Neuronal stem cell (in vitro differentiated cells): ENCODE measurements around the gene IL6ST.

Experiments used
- DNase-seq: peaks from one replicate; pipeline ENCODE4 v3.0.0-alpha.2; 2013; ENCODE audit warnings: low spot score
- H2AFZ ChIP-seq: one replicate; pipeline ENCODE4 v1.6.1; 2013; ENCODE audit warnings: mild to moderate bottlenecking, low read length, inconsistent platforms
- H2AK5ac ChIP-seq: 2 replicates; pipeline ENCODE4 v1.6.1; 2013; ENCODE audit warnings: low read depth, mild to moderate bottlenecking, inconsistent platforms, low read length, moderate library complexity, mixed read lengths
- H2BK120ac ChIP-seq: 2 replicates; pipeline ENCODE4 v1.6.1; 2013; ENCODE audit warnings: low read depth, mild to moderate bottlenecking, inconsistent platforms, low read length, moderate library complexity, mixed read lengths
- H2BK12ac ChIP-seq: one replicate; pipeline ENCODE4 v1.6.1; 2013; ENCODE audit warnings: low read length, inconsistent platforms
- H2BK15ac ChIP-seq: 2 replicates; pipeline ENCODE4 v1.6.1; 2013; ENCODE audit warnings: mild to moderate bottlenecking, low read length, inconsistent platforms, mixed read lengths
- H2BK5ac ChIP-seq: one replicate; pipeline ENCODE4 v1.6.1; 2013; ENCODE audit warnings: inconsistent platforms, mild to moderate bottlenecking, low read length, moderate library complexity
- H3K14ac ChIP-seq: one replicate; pipeline ENCODE4 v1.6.1; 2013; ENCODE audit warnings: low read length, inconsistent platforms
- H3K18ac ChIP-seq: 2 replicates; pipeline ENCODE4 v1.6.1; 2013; ENCODE audit warnings: low read length, inconsistent platforms
- H3K23ac ChIP-seq: 2 replicates; pipeline ENCODE4 v1.6.1; 2013; ENCODE audit warnings: low read depth, mild to moderate bottlenecking, mixed read lengths, low read length, inconsistent platforms; ENCODE audit not compliant: poor library complexity
- H3K27ac ChIP-seq: replicated peaks from 3 replicates; pipeline ENCODE4 v1.5.1; 2013; ENCODE audit warnings: low read length, inconsistent platforms
- H3K27me3 ChIP-seq, 3 experiments: 2 replicates each; pipeline ENCODE4 v1.6.1; 2013; ENCODE audit warnings: low read length in 3 of 3, mild to moderate bottlenecking in 2 of 3, inconsistent platforms in 1 of 3, low read depth in 1 of 3, mixed read lengths in 1 of 3, moderate library complexity in 1 of 3; ENCODE audit not compliant: control insufficient read depth in 3 of 3, insufficient read depth in 3 of 3
- H3K36me3 ChIP-seq, 2 donors: replicated peaks in 1 of 2; 2 replicates each; pipeline ENCODE4 v1.6.1; 2013; ENCODE audit warnings: low read length in 2 of 2; ENCODE audit not compliant: control insufficient read depth in 2 of 2, insufficient read depth in 2 of 2
- H3K4ac ChIP-seq: 2 replicates; pipeline ENCODE4 v1.6.1; 2013; ENCODE audit warnings: inconsistent platforms, mild to moderate bottlenecking, low read length, moderate library complexity
- H3K4me1 ChIP-seq, 2 donors: 1 replicate in 1 of 2; 2 replicates in 1 of 2; pipeline ENCODE4 v1.6.1; 2013; ENCODE audit warnings: low read length in 2 of 2, low read depth in 1 of 2; ENCODE audit not compliant: control insufficient read depth in 2 of 2, insufficient read depth in 1 of 2
- H3K4me2 ChIP-seq: one replicate; pipeline ENCODE4 v1.6.1; 2013; ENCODE audit warnings: mild to moderate bottlenecking, low read length, inconsistent platforms; ENCODE audit not compliant: insufficient read depth, poor library complexity, severe bottlenecking
- H3K4me3 ChIP-seq, 2 donors: 2 replicates each; pipeline ENCODE4 v1.5.1; 2013; ENCODE audit warnings: low read length in 2 of 2, mild to moderate bottlenecking in 2 of 2, inconsistent platforms in 1 of 2, moderate library complexity in 1 of 2
- H3K79me1 ChIP-seq: one replicate; pipeline ENCODE4 v1.6.1; 2013; ENCODE audit warnings: low read depth, mild to moderate bottlenecking, inconsistent platforms, low read length, moderate library complexity
- H3K9ac ChIP-seq: one replicate; pipeline ENCODE4 v1.6.1; 2013; ENCODE audit warnings: mild to moderate bottlenecking, low read depth, low read length, inconsistent platforms; ENCODE audit not compliant: poor library complexity
- H3K9me3 ChIP-seq, 2 donors: replicated peaks in 1 of 2; 2 replicates each; pipeline versions ENCODE3 to v1.6.1; 2013; ENCODE audit warnings: low read length in 2 of 2, mild to moderate bottlenecking in 2 of 2, inconsistent platforms in 1 of 2, low read depth in 1 of 2, mixed read lengths in 1 of 2, moderate library complexity in 1 of 2; ENCODE audit not compliant: control insufficient read depth in 2 of 2, insufficient read depth in 1 of 2
- H4K8ac ChIP-seq: one replicate; pipeline ENCODE4 v1.6.1; 2013; ENCODE audit warnings: low read depth, mild to moderate bottlenecking, inconsistent platforms, low read length, moderate library complexity
- H4K91ac ChIP-seq: one replicate; pipeline ENCODE4 v1.6.1; 2013; ENCODE audit warnings: low read length, low read depth, mild to moderate bottlenecking, inconsistent platforms; ENCODE audit not compliant: poor library complexity
- WGBS, 2 donors: extraction: QIAGEN DNeasy Blood & Tissue Kit; methylation state at CpG; one replicate each; pipeline ENCODE4 v1.1.7; 2013; ENCODE audit warnings: missing lambda C conversion rate in 2 of 2, mixed read lengths in 1 of 2; ENCODE audit not compliant: insufficient read length in 2 of 2, insufficient replicate concordance in 1 of 2; ENCODE audit errors: extremely low coverage in 2 of 2; 5-methylcytosine and 5-hydroxymethylcytosine counted together

IL6ST gene

DNA sequence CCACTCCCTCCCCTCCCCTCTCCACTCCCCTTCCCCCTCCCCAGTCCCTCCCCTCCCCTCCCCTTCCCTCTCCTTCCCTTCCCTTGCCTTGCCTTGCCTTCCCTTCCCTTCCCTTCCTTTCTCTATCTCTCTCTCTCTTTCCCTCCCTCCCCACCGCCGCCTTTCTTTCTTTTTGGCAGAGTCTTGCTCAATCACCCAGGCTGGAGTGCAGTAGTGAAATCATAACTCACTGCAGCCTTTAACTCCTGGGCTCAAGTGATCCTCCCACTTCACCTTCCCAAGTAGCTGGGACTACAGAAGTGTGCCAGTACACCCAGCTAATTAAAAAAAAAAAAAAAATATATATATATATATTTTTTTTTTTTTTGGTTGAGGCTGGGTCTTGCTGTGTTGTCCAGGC is 98.1 kb downstream of the IL6ST start:
- H3K79me1 ChIP-seq = no peaks in the 10 kb centered on the region
- no peak overlapping the region for H2BK15ac ChIP-seq
- H3K27me3 ChIP-seq = no peaks in the 10 kb centered on the region
- WGBS, 2 donors = no CpG with 5 or more reads among the region's 2 CpGs
- no peak overlapping the region for H3K14ac ChIP-seq
- no peak overlapping the region for H2BK5ac ChIP-seq
- H3K4me1 ChIP-seq = peaks cover 0 to 2% of the 10 kb centered on the region in 2 donors
- H3K4ac ChIP-seq = no peak overlapping the region
- no peak overlapping the region for H2AFZ ChIP-seq
- H2BK12ac ChIP-seq = no peak overlapping the region
- no peak overlapping the region for H2AK5ac ChIP-seq
- H3K4me2 ChIP-seq = no peak overlapping the region
- no peak overlapping the region for H3K18ac ChIP-seq
- H3K27ac ChIP-seq = no peak overlapping the region
- H4K91ac ChIP-seq = no peak overlapping the region
- no peak overlapping the region for H4K8ac ChIP-seq
- DNase-seq = no peak
- H3K4me3 ChIP-seq = no peak overlapping the region
- no peaks in the 10 kb centered on the region for H3K9me3 ChIP-seq
- H3K23ac ChIP-seq = no peak overlapping the region
- H3K9ac ChIP-seq = no peak overlapping the region
- H3K36me3 ChIP-seq = no peaks in the 10 kb centered on the region
- H2BK120ac ChIP-seq = no peak overlapping the region

DNA sequence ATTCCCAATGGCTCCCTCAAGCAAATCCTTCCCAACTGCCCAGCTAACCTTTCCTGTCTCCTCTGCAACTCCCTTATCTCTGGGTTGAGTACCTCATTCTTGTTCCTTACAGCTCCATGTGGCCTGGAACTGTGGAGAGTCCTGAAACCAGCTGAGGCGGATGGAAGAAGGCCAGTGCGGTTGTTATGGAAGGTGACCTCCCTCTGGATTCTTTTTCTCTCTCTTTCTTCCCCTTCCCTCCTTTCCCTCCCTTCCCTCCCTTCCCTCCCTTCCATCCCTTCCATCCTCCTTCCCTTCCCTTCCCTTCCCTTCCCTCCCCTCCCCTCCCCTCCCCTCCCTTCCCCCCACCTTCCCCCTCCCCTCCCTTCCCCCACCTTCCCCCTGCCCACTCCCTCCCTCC is 98.5 kb downstream of the IL6ST start:
- Histone ChIP-seq H2BK120ac (no peak overlapping the region), H3K9me3 (no peaks in the 10 kb centered on the region), H3K4ac (no peak overlapping the region), H2AFZ (no peak overlapping the region), H3K23ac (no peak overlapping the region), H3K4me1 (peaks cover 0 to 2% of the 10 kb centered on the region in 2 donors), H3K4me3 (no peak overlapping the region), H3K36me3 (no peaks in the 10 kb centered on the region), H3K27me3 (no peaks in the 10 kb centered on the region), H2BK15ac (no peak overlapping the region), H2BK12ac (no peak overlapping the region), H3K27ac (no peak overlapping the region), H3K14ac (no peak overlapping the region), H3K18ac (no peak overlapping the region), H3K79me1 (no peaks in the 10 kb centered on the region), H3K4me2 (no peak overlapping the region), H2BK5ac (no peak overlapping the region), H2AK5ac (no peak overlapping the region), H4K8ac (no peak overlapping the region), H3K9ac (no peak overlapping the region), H4K91ac (no peak overlapping the region)
- WGBS, 2 donors = no CpG with 5 or more reads among the region's 2 CpGs
- no peak for DNase-seq

DNA sequence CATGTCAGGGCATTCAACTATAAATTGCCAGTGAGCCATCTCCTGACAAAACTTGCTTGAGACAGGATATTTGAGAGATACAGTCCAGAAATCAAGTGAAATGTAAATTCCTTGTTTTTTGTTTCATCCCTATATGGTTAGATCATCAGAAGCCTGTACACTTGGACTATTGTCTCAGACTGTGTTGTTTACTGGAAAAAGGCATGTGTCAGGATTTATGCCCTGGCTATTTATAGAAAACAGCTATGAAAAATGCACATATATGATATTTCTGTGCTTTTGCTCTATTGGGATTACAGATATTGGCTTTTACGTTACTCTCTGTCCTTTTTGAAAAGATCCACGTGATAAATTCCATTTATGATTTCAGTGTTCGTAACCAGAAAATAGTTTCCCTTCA is 99.4 kb downstream of the IL6ST start:
- Histone ChIP-seq H3K23ac (no peak overlapping the region), H3K14ac (no peak overlapping the region), H2AFZ (no peak overlapping the region), H4K8ac (no peak overlapping the region), H2BK5ac (no peak overlapping the region), H3K36me3 (no peaks in the 10 kb centered on the region), H3K4me2 (no peak overlapping the region), H2AK5ac (no peak overlapping the region), H2BK15ac (no peak overlapping the region), H3K18ac (no peak overlapping the region), H3K27ac (no peak overlapping the region), H2BK120ac (no peak overlapping the region), H3K9ac (no peak overlapping the region), H3K4ac (no peak overlapping the region), H3K4me1 (peaks cover 0 to 2% of the 10 kb centered on the region in 2 donors), H3K9me3 (no peaks in the 10 kb centered on the region), H3K4me3 (no peak overlapping the region), H4K91ac (no peak overlapping the region), H3K79me1 (no peaks in the 10 kb centered on the region), H3K27me3 (no peaks in the 10 kb centered on the region), H2BK12ac (no peak overlapping the region)
- no peak for DNase-seq
- WGBS, 2 donors = no CpG with 5 or more reads among the region's 3 CpGs

DNA sequence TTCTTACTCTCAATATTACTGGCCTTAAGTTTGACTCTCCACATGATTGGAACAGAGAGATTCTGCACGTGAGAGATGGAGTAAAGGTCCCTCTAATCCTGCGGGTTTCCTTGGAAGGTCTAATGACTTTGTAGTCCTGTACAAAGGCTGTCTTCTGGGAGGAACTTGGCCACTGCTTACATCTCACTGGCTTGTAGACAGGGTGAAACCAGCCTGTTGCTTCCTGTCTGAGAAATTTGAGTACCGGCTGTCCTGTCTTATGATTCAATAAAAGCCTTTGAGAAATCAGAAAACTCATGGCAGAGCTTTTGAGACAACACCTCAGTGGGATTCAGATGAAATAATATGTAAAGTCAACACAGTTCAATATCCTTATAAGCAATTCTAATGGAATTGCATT is 100.6 kb downstream of the IL6ST start:
- Histone ChIP-seq H3K4ac (no peak overlapping the region), H4K91ac (no peak overlapping the region)

More for the DNA sequence above, 100.6 kb downstream of the IL6ST start:
- H2BK12ac ChIP-seq = no peak overlapping the region
- H3K18ac ChIP-seq = no peak overlapping the region
- H3K9ac ChIP-seq = no peak overlapping the region
- no peak overlapping the region for H2AK5ac ChIP-seq
- no peak overlapping the region for H3K4me3 ChIP-seq
- no peak overlapping the region for H4K8ac ChIP-seq
- H3K4me1 ChIP-seq = peaks cover 0 to 2% of the 10 kb centered on the region in 2 donors
- no peaks in the 10 kb centered on the region for H3K36me3 ChIP-seq
- no peak overlapping the region for H2BK5ac ChIP-seq
- H3K14ac ChIP-seq = no peak overlapping the region
- no peaks in the 10 kb centered on the region for H3K27me3 ChIP-seq
- H2BK120ac ChIP-seq = no peak overlapping the region
- no peak overlapping the region for H3K27ac ChIP-seq
- no peaks in the 10 kb centered on the region for H3K9me3 ChIP-seq
- no peak overlapping the region for H2BK15ac ChIP-seq
- no peak for DNase-seq
- no peak overlapping the region for H3K4me2 ChIP-seq
- no CpG with 5 or more reads among the region's 3 CpGs for WGBS, 2 donors
- H3K23ac ChIP-seq = no peak overlapping the region
- no peak overlapping the region for H2AFZ ChIP-seq
- H3K79me1 ChIP-seq = no peaks in the 10 kb centered on the region
